OCI-LY1 (cell line): Measurements from ENCODE around the gene UVSSA.

Experiments used
- CTCF ChIP-seq: fragments of 200-600 bp; sonication (generic), shearing (Covaris generic); IDR thresholded peaks from 2 replicates; pipeline ENCODE4 v1.5.1; 2017; ENCODE audit warnings: mild to moderate bottlenecking, antibody characterized with exemption, low read length, moderate library complexity, mixed read lengths
- EZH2 ChIP-seq: fragments of 200-600 bp; sonication (generic), shearing (Covaris generic); IDR thresholded peaks from 2 replicates; pipeline ENCODE4 v1.8.0; 2017; ENCODE audit warnings: borderline replicate concordance, mixed run types, mild to moderate bottlenecking, antibody characterized with exemption, low read length, moderate library complexity, mixed read lengths

GRCh38 chr4:1312821-1313640 lies 34.0 kb upstream of the UVSSA start:
- TF ChIP-seq CTCF (no peak), EZH2 (no peak)
